Measurements from ENCODE around the gene ACTR3C.
"Not testable (repeated sequence)": the region's sequence is repeated elsewhere in the genome, so short reads cannot be mapped to it uniquely, and the experiment has no call there.

ACTR3C gene

GRCh38 chr7:150276132-150276695 lies 47.1 kb downstream of the ACTR3C start:
- peak; percentile 8 for DNase-seq

- DNase-seq = not testable (repeated sequence)
These were observed 51.4 kb downstream of the ACTR3C start for GRCh38 chr7:150271898-150272297.

- DNase-seq = not testable (repeated sequence)
These were observed 53.1 kb downstream of the ACTR3C start for GRCh38 chr7:150270101-150270824.

- DNase-seq = not testable (repeated sequence)
These were observed 54.5 kb downstream of the ACTR3C start for GRCh38 chr7:150268798-150269197.

GRCh38 chr7:150268287-150268686 lies 55.1 kb downstream of the ACTR3C start:
- not testable (repeated sequence) for DNase-seq

- not testable (repeated sequence) for DNase-seq
These were observed 56.2 kb downstream of the ACTR3C start for GRCh38 chr7:150266953-150267665.

GRCh38 chr7:150262656-150263055 lies 60.7 kb downstream of the ACTR3C start:
- DNase-seq = not testable (repeated sequence)

- DNase-seq = not testable (repeated sequence)
These were observed 75.6 kb downstream of the ACTR3C start for GRCh38 chr7:150247745-150248144.

GRCh38 chr7:150245208-150245607 lies 78.1 kb downstream of the ACTR3C start:
- DNase-seq = not testable (repeated sequence)

- DNase-seq = not testable (repeated sequence)
These were observed 80.4 kb downstream of the ACTR3C start for GRCh38 chr7:150242935-150243334.

- DNase-seq = not testable (repeated sequence)
These were observed 97.9 kb downstream of the ACTR3C start for GRCh38 chr7:150225444-150225843.

GRCh38 chr7:150222083-150222972 lies 101.0 kb downstream of the ACTR3C start:
- DNase-seq = not testable (repeated sequence)

GRCh38 chr7:150220673-150221181 lies 102.6 kb downstream of the ACTR3C start:
- not testable (repeated sequence) for DNase-seq

GRCh38 chr7:150219941-150220658 lies 103.2 kb downstream of the ACTR3C start:
- not testable (repeated sequence) for DNase-seq

GRCh38 chr7:150206848-150207247 lies 116.5 kb downstream of the ACTR3C start:
- DNase-seq = not testable (repeated sequence)

GRCh38 chr7:150205866-150206265 lies 117.5 kb downstream of the ACTR3C start:
- DNase-seq = not testable (repeated sequence)

- DNase-seq = not testable (repeated sequence)
These were observed 118.8 kb downstream of the ACTR3C start for GRCh38 chr7:150204577-150204976.

GRCh38 chr7:150202894-150203293 lies 120.5 kb downstream of the ACTR3C start:
- DNase-seq = not testable (repeated sequence)

Measured in kidney glomerular epithelial cell (primary cell).